ENCODE data around the gene ELP4. TPM values are rescaled to one million over a fixed set of nuclear protein-coding genes. Genes with fewer than 3 reads are reported as not detected.

ELP4 gene
- total RNA-seq, 2 donors from 2014 or later: 22.7 to 30.0 TPM

GRCh38 chr11:31782257-31782656, 272.7 kb downstream of the ELP4 start:
- Mint-ChIP-seq H3K27ac (no peak overlapping the region), H3K4me1 (ENCODE audit: low read depth) (no peaks in the 10 kb centered on the region), H3K4me3 (no peak overlapping the region), H3K36me3 (ENCODE audit: insufficient read depth in 2 of 2) (no peaks in the 10 kb centered on the region), H3K9me3 (no peaks in the 10 kb centered on the region), H3K27me3 (ENCODE audit: low read depth) (no peaks in the 10 kb centered on the region)
- no peak for DNase-seq
- ATAC-seq (replicated peaks in 1 of 2): no peak

- H3K36me3 Mint-ChIP-seq (ENCODE audit: insufficient read depth in 2 of 2): no peaks in the 10 kb centered on the region
- H3K27ac Mint-ChIP-seq: no peak overlapping the region
- ATAC-seq (replicated peaks in 1 of 2): no peak
Observed at GRCh38 chr11:31783252-31783651, 273.7 kb downstream of the ELP4 start.

GRCh38 chr11:31784611-31785010, 275.0 kb downstream of the ELP4 start:
- Mint-ChIP-seq H3K27ac (no peak overlapping the region), H3K4me1 (ENCODE audit: low read depth) (no peaks in the 10 kb centered on the region), H3K4me3 (no peak overlapping the region), H3K27me3 (ENCODE audit: low read depth) (no peaks in the 10 kb centered on the region), H3K9me3 (no peaks in the 10 kb centered on the region), H3K36me3 (ENCODE audit: insufficient read depth in 2 of 2) (no peaks in the 10 kb centered on the region)
- DNase-seq (no peak), ATAC-seq (replicated peaks in 1 of 2) (no peak)

More at GRCh38 chr11:31783252-31783651, 273.7 kb downstream of the ELP4 start:
- no peaks in the 10 kb centered on the region for H3K4me1 Mint-ChIP-seq (ENCODE audit: low read depth)
- no peak overlapping the region for H3K4me3 Mint-ChIP-seq
- H3K27me3 Mint-ChIP-seq (ENCODE audit: low read depth): no peaks in the 10 kb centered on the region
- no peaks in the 10 kb centered on the region for H3K9me3 Mint-ChIP-seq
- DNase-seq: no peak

GRCh38 chr11:31786996-31787685, 277.6 kb downstream of the ELP4 start:
- Mint-ChIP-seq H3K4me1 (ENCODE audit: low read depth) (no peaks in the 10 kb centered on the region), H3K36me3 (ENCODE audit: insufficient read depth in 2 of 2) (no peaks in the 10 kb centered on the region), H3K27ac (no peak overlapping the region), H3K4me3 (no peak overlapping the region), H3K27me3 (ENCODE audit: low read depth) (peaks cover 5% of the 10 kb centered on the region), H3K9me3 (no peaks in the 10 kb centered on the region)
- ATAC-seq (replicated peaks in 1 of 2) (no peak), DNase-seq (no peak)

GRCh38 chr11:31788085-31788484, 278.5 kb downstream of the ELP4 start:
- Mint-ChIP-seq H3K9me3 (no peaks in the 10 kb centered on the region), H3K27me3 (ENCODE audit: low read depth) (peaks cover 13% of the 10 kb centered on the region), H3K27ac (no peak overlapping the region), H3K36me3 (ENCODE audit: insufficient read depth in 2 of 2) (no peaks in the 10 kb centered on the region), H3K4me3 (no peak overlapping the region), H3K4me1 (ENCODE audit: low read depth) (no peaks in the 10 kb centered on the region)
- no peak for DNase-seq
- ATAC-seq (replicated peaks in 1 of 2): no peak

- H3K9me3 Mint-ChIP-seq: no peaks in the 10 kb centered on the region
- no peaks in the 10 kb centered on the region for H3K36me3 Mint-ChIP-seq (ENCODE audit: insufficient read depth in 2 of 2)
- H3K27me3 Mint-ChIP-seq (ENCODE audit: low read depth): peaks cover 35% of the 10 kb centered on the region
- no peaks in the 10 kb centered on the region for H3K4me1 Mint-ChIP-seq (ENCODE audit: low read depth)
- no peak for DNase-seq
- no peak overlapping the region for H3K27ac Mint-ChIP-seq
- no peak for ATAC-seq (replicated peaks in 1 of 2)
- H3K4me3 Mint-ChIP-seq: no peak overlapping the region
Observed at GRCh38 chr11:31790649-31791048, 281.1 kb downstream of the ELP4 start.

- H3K36me3 Mint-ChIP-seq (ENCODE audit: insufficient read depth in 2 of 2): peaks cover 0 to 2% of the 10 kb centered on the region in 2 donors
- DNase-seq: no peak
Observed at GRCh38 chr11:31792036-31792435, 282.5 kb downstream of the ELP4 start.

GRCh38 chr11:31792456-31792855, 282.9 kb downstream of the ELP4 start:
- H3K27me3 Mint-ChIP-seq (ENCODE audit: low read depth): peaks cover 53% of the 10 kb centered on the region
- H3K36me3 Mint-ChIP-seq (ENCODE audit: insufficient read depth in 2 of 2): peaks cover 0 to 2% of the 10 kb centered on the region in 2 donors
- no peaks in the 10 kb centered on the region for H3K9me3 Mint-ChIP-seq
- H3K4me1 Mint-ChIP-seq (ENCODE audit: low read depth): peaks cover 5% of the 10 kb centered on the region
- no peak overlapping the region for H3K27ac Mint-ChIP-seq
- DNase-seq (no peak), ATAC-seq (replicated peaks in 1 of 2) (no peak)
- no peak overlapping the region for H3K4me3 Mint-ChIP-seq

More at GRCh38 chr11:31792036-31792435, 282.5 kb downstream of the ELP4 start:
- no peak for ATAC-seq (replicated peaks in 1 of 2)
- H3K4me3 Mint-ChIP-seq: no peak overlapping the region
- peaks cover under 1% of the 10 kb centered on the region for H3K4me1 Mint-ChIP-seq (ENCODE audit: low read depth)
- no peaks in the 10 kb centered on the region for H3K9me3 Mint-ChIP-seq
- H3K27ac Mint-ChIP-seq: no peak overlapping the region
- peaks cover 48% of the 10 kb centered on the region for H3K27me3 Mint-ChIP-seq (ENCODE audit: low read depth)

GRCh38 chr11:31793264-31793663, 283.7 kb downstream of the ELP4 start:
- Mint-ChIP-seq H3K4me3 (no peak overlapping the region), H3K27ac (no peak overlapping the region), H3K36me3 (ENCODE audit: insufficient read depth in 2 of 2) (peaks cover 0 to 5% of the 10 kb centered on the region in 2 donors), H3K9me3 (no peaks in the 10 kb centered on the region), H3K27me3 (ENCODE audit: low read depth) (peaks cover 59% of the 10 kb centered on the region), H3K4me1 (ENCODE audit: low read depth) (peaks cover 10% of the 10 kb centered on the region)
- ATAC-seq (replicated peaks in 1 of 2) (no peak), DNase-seq (no peak)

- H3K9me3 Mint-ChIP-seq: no peaks in the 10 kb centered on the region
Observed at GRCh38 chr11:31794548-31794947, 285.0 kb downstream of the ELP4 start.

GRCh38 chr11:31795706-31796498, 286.3 kb downstream of the ELP4 start:
- peaks cover 3 to 8% of the 10 kb centered on the region in 2 donors for H3K36me3 Mint-ChIP-seq (ENCODE audit: insufficient read depth in 2 of 2)
- DNase-seq: no peak
- H3K27ac Mint-ChIP-seq: no peak overlapping the region
- no peak overlapping the region for H3K4me3 Mint-ChIP-seq
- no peaks in the 10 kb centered on the region for H3K9me3 Mint-ChIP-seq
- ATAC-seq (replicated peaks in 1 of 2): no peak
- peaks cover 27% of the 10 kb centered on the region for H3K4me1 Mint-ChIP-seq (ENCODE audit: low read depth)
- peaks cover 82% of the 10 kb centered on the region for H3K27me3 Mint-ChIP-seq (ENCODE audit: low read depth)

More at GRCh38 chr11:31794548-31794947, 285.0 kb downstream of the ELP4 start:
- H3K4me3 Mint-ChIP-seq: no peak overlapping the region
- ATAC-seq (replicated peaks in 1 of 2): no peak
- H3K27me3 Mint-ChIP-seq (ENCODE audit: low read depth): peaks cover 68% of the 10 kb centered on the region
- peak overlapping the region; percentile 86 for H3K27ac Mint-ChIP-seq
- peaks cover 15% of the 10 kb centered on the region for H3K4me1 Mint-ChIP-seq (ENCODE audit: low read depth)
- no peak for DNase-seq
- H3K36me3 Mint-ChIP-seq (ENCODE audit: insufficient read depth in 2 of 2): peaks cover 0 to 5% of the 10 kb centered on the region in 2 donors

GRCh38 chr11:31796499-31797189, 287.1 kb downstream of the ELP4 start:
- no peak overlapping the region for H3K27ac Mint-ChIP-seq
- DNase-seq: no peak
- peaks cover 32% of the 10 kb centered on the region for H3K4me1 Mint-ChIP-seq (ENCODE audit: low read depth)
- peaks cover 0 to 1% of the 10 kb centered on the region in 2 donors for H3K9me3 Mint-ChIP-seq
- peak overlapping the region in 1 of 2 donors; percentile 19 for H3K4me3 Mint-ChIP-seq
- peaks cover 85% of the 10 kb centered on the region for H3K27me3 Mint-ChIP-seq (ENCODE audit: low read depth)
- no peak for ATAC-seq (replicated peaks in 1 of 2)
- H3K36me3 Mint-ChIP-seq (ENCODE audit: insufficient read depth in 2 of 2): peaks cover 5 to 10% of the 10 kb centered on the region in 2 donors

Data from activated T-cell treated with anti-CD3 and anti-CD28 coated beads, Interleukin-2, amount 50 U/mL, for 72 hours (primary cell).